Mucosa of stomach (tissue), 1 donor: ENCODE data around the gene C1orf116.

Source experiments
- H3K27me3 ChIP-seq: one replicate; pipeline ENCODE4 v1.7.0; 2013; ENCODE audit warnings: mild to moderate bottlenecking, low read length; ENCODE audit not compliant: control insufficient read depth, insufficient read depth
- H3K36me3 ChIP-seq: one replicate; pipeline ENCODE4 v1.7.0; 2013; ENCODE audit warnings: low read length; ENCODE audit not compliant: control insufficient read depth, insufficient read depth
- H3K4me1 ChIP-seq: one replicate; pipeline ENCODE4 v1.7.0; 2013; ENCODE audit warnings: mild to moderate bottlenecking, low read length; ENCODE audit not compliant: control insufficient read depth, insufficient read depth
- H3K4me3 ChIP-seq: one replicate; pipeline ENCODE4 v1.7.0; 2013; ENCODE audit warnings: low read length
- H3K9ac ChIP-seq: one replicate; pipeline ENCODE4 v1.7.0; 2013; ENCODE audit warnings: mild to moderate bottlenecking, low read length, moderate library complexity
- H3K9me3 ChIP-seq: one replicate; pipeline ENCODE4 v1.7.0; 2013; ENCODE audit warnings: mild to moderate bottlenecking, low read length, moderate library complexity; ENCODE audit not compliant: control insufficient read depth
- donor health status: Pancreatic carcinoma.

Gene C1orf116

GRCh38 chr1:207070811-207071210 is 38.3 kb upstream of the C1orf116 start:
- no peaks in the 10 kb centered on the region for H3K36me3 ChIP-seq

GRCh38 chr1:207069858-207070506 is 37.4 kb upstream of the C1orf116 start:
- no peaks in the 10 kb centered on the region for H3K27me3 ChIP-seq
- H3K4me3 ChIP-seq: no peak overlapping the region
- no peak overlapping the region for H3K9ac ChIP-seq
- H3K9me3 ChIP-seq: no peaks in the 10 kb centered on the region
- no peaks in the 10 kb centered on the region for H3K36me3 ChIP-seq
- H3K4me1 ChIP-seq: peaks cover 18% of the 10 kb centered on the region

More at GRCh38 chr1:207070811-207071210, 38.3 kb upstream of the C1orf116 start:
- no peaks in the 10 kb centered on the region for H3K9me3 ChIP-seq
- H3K9ac ChIP-seq: no peak overlapping the region
- H3K4me3 ChIP-seq: no peak overlapping the region
- peaks cover 18% of the 10 kb centered on the region for H3K4me1 ChIP-seq
- H3K27me3 ChIP-seq: no peaks in the 10 kb centered on the region

- no peaks in the 10 kb centered on the region for H3K36me3 ChIP-seq
- H3K4me3 ChIP-seq: no peak overlapping the region
- no peak overlapping the region for H3K9ac ChIP-seq
These were observed 36.5 kb upstream of the C1orf116 start for GRCh38 chr1:207069061-207069460.

GRCh38 chr1:207067665-207068064 is 35.1 kb upstream of the C1orf116 start:
- no peak overlapping the region for H3K9ac ChIP-seq
- H3K4me3 ChIP-seq: no peak overlapping the region
- no peaks in the 10 kb centered on the region for H3K9me3 ChIP-seq
- H3K27me3 ChIP-seq: no peaks in the 10 kb centered on the region
- peaks cover 18% of the 10 kb centered on the region for H3K4me1 ChIP-seq
- peaks cover 2% of the 10 kb centered on the region for H3K36me3 ChIP-seq

More at GRCh38 chr1:207069061-207069460, 36.5 kb upstream of the C1orf116 start:
- Histone ChIP-seq H3K27me3 (no peaks in the 10 kb centered on the region), H3K4me1 (peaks cover 18% of the 10 kb centered on the region), H3K9me3 (no peaks in the 10 kb centered on the region)

GRCh38 chr1:207067185-207067584 is 34.6 kb upstream of the C1orf116 start:
- no peak overlapping the region for H3K9ac ChIP-seq

GRCh38 chr1:207064561-207064960 is 32.0 kb upstream of the C1orf116 start:
- H3K27me3 ChIP-seq: no peaks in the 10 kb centered on the region
- no peak overlapping the region for H3K4me3 ChIP-seq
- H3K9me3 ChIP-seq: no peaks in the 10 kb centered on the region
- peaks cover 18% of the 10 kb centered on the region for H3K4me1 ChIP-seq
- peaks cover 11% of the 10 kb centered on the region for H3K36me3 ChIP-seq
- H3K9ac ChIP-seq: no peak overlapping the region

More at GRCh38 chr1:207067185-207067584, 34.6 kb upstream of the C1orf116 start:
- Histone ChIP-seq H3K4me1 (peaks cover 18% of the 10 kb centered on the region), H3K9me3 (no peaks in the 10 kb centered on the region), H3K27me3 (no peaks in the 10 kb centered on the region), H3K4me3 (no peak overlapping the region), H3K36me3 (peaks cover 7% of the 10 kb centered on the region)

- H3K36me3 ChIP-seq: peaks cover 11% of the 10 kb centered on the region
- no peaks in the 10 kb centered on the region for H3K27me3 ChIP-seq
- H3K4me3 ChIP-seq: no peak overlapping the region
- H3K9me3 ChIP-seq: no peaks in the 10 kb centered on the region
- H3K9ac ChIP-seq: no peak overlapping the region
- H3K4me1 ChIP-seq: peaks cover 13% of the 10 kb centered on the region
These were observed 30.5 kb upstream of the C1orf116 start for GRCh38 chr1:207063014-207063413.

- H3K36me3 ChIP-seq: peaks cover 11% of the 10 kb centered on the region
- no peak overlapping the region for H3K9ac ChIP-seq
- no peaks in the 10 kb centered on the region for H3K27me3 ChIP-seq
- peaks cover 3% of the 10 kb centered on the region for H3K4me1 ChIP-seq
- no peaks in the 10 kb centered on the region for H3K9me3 ChIP-seq
- no peak overlapping the region for H3K4me3 ChIP-seq
These were observed 29.5 kb upstream of the C1orf116 start for GRCh38 chr1:207062058-207062457.

- no peaks in the 10 kb centered on the region for H3K27me3 ChIP-seq
- H3K36me3 ChIP-seq: peaks cover 11% of the 10 kb centered on the region
- H3K9me3 ChIP-seq: no peaks in the 10 kb centered on the region
- H3K4me3 ChIP-seq: no peak overlapping the region
- H3K4me1 ChIP-seq: peaks cover 9% of the 10 kb centered on the region
- no peak overlapping the region for H3K9ac ChIP-seq
These were observed 28.0 kb upstream of the C1orf116 start for GRCh38 chr1:207060596-207060995.

GRCh38 chr1:207059881-207060280 is 27.3 kb upstream of the C1orf116 start:
- H3K9me3 ChIP-seq: no peaks in the 10 kb centered on the region
- no peak overlapping the region for H3K9ac ChIP-seq

GRCh38 chr1:207058878-207059867 is 26.6 kb upstream of the C1orf116 start:
- no peak overlapping the region for H3K4me3 ChIP-seq
- peaks cover 11% of the 10 kb centered on the region for H3K36me3 ChIP-seq
- H3K4me1 ChIP-seq: peaks cover 15% of the 10 kb centered on the region
- no peaks in the 10 kb centered on the region for H3K27me3 ChIP-seq
- H3K9ac ChIP-seq: no peak overlapping the region
- no peaks in the 10 kb centered on the region for H3K9me3 ChIP-seq

More at GRCh38 chr1:207059881-207060280, 27.3 kb upstream of the C1orf116 start:
- Histone ChIP-seq H3K36me3 (peaks cover 11% of the 10 kb centered on the region), H3K27me3 (no peaks in the 10 kb centered on the region), H3K4me3 (no peak overlapping the region), H3K4me1 (peaks cover 11% of the 10 kb centered on the region)

GRCh38 chr1:207058252-207058651 is 25.7 kb upstream of the C1orf116 start:
- no peak overlapping the region for H3K9ac ChIP-seq
- no peak overlapping the region for H3K4me3 ChIP-seq
- H3K4me1 ChIP-seq: peaks cover 23% of the 10 kb centered on the region
- no peaks in the 10 kb centered on the region for H3K27me3 ChIP-seq
- H3K36me3 ChIP-seq: peaks cover 11% of the 10 kb centered on the region
- H3K9me3 ChIP-seq: no peaks in the 10 kb centered on the region
